Spinal cord (tissue), 10 donors: ENCODE data around the gene CLIC5. TPM values are rescaled to one million over a fixed set of nuclear protein-coding genes. Genes with fewer than 3 reads are reported as not detected.
A peak's percentile ranks its signal among the peaks of the same experiment; 100 is the strongest.

ENCODE experiments used
- DNase-seq, 6 donors: peaks; one replicate each; pipeline versions ENCODE4 v3.0.0 to v3.0.0-alpha.2; 2013 to 2015; ENCODE audit warnings: low spot score in 6 of 6, low read depth in 4 of 6
- H3K27ac ChIP-seq: one replicate; pipeline ENCODE4 v1.5.1; 2013; ENCODE audit warnings: low read depth, low read length, control low read depth
- H3K27me3 ChIP-seq: one replicate; pipeline ENCODE4 v1.6.1; 2013; ENCODE audit warnings: low read length; ENCODE audit not compliant: control insufficient read depth, insufficient read depth
- H3K36me3 ChIP-seq: one replicate; pipeline ENCODE4 v1.6.1; 2013; ENCODE audit warnings: low read length; ENCODE audit not compliant: control insufficient read depth, insufficient read depth
- H3K4me1 ChIP-seq: one replicate; pipeline ENCODE4 v1.6.1; 2013; ENCODE audit warnings: low read length; ENCODE audit not compliant: control insufficient read depth, insufficient read depth
- H3K4me3 ChIP-seq: one replicate; pipeline ENCODE4 v1.5.1; 2013; ENCODE audit warnings: low read depth, low read length, control low read depth
- H3K9me3 ChIP-seq: one replicate; pipeline ENCODE4 v1.6.1; 2013; ENCODE audit warnings: low read length; ENCODE audit not compliant: control insufficient read depth, insufficient read depth
- WGBS: methylation state at CpG from one replicate; pipeline ENCODE4 v1.1.5; 2013; ENCODE audit warnings: missing lambda C conversion rate; ENCODE audit not compliant: insufficient coverage; 5-methylcytosine and 5-hydroxymethylcytosine counted together
- polyA plus RNA-seq, 2 donors: library from polyadenylated mRNA; unstranded; fragments of 120-200 nt; gene quantifications; one replicate each; pipeline ENCODE4 v1.2.1, GENCODE V29; 2013; ENCODE audit not compliant: insufficient read length in 2 of 2
- total RNA-seq, 2 donors: library from RNA; depleted of rRNA in 1 of 2; stranded (reverse); fragments of 120-200 nt in 1 of 2; fragments of >200 nt in 1 of 2; gene quantifications; one replicate each; pipeline versions ENCODE4 v1.2.3 to v1.2.4, GENCODE V29; 2013 to 2014
- donor health status: healthy.

CLIC5 gene
- total and polyA plus RNA-seq, 4 donors = 2.7 to 10.1 (median 5.8) TPM

- H3K36me3 ChIP-seq = no peaks in the 10 kb centered on the region
- no peaks in the 10 kb centered on the region for H3K9me3 ChIP-seq
- H3K27ac ChIP-seq = no peak overlapping the region
- WGBS = no CpG with 5 or more reads among the region's 5 CpGs
- no peaks in the 10 kb centered on the region for H3K4me1 ChIP-seq
- DNase-seq = no peak
- H3K27me3 ChIP-seq = no peaks in the 10 kb centered on the region
- no peak overlapping the region for H3K4me3 ChIP-seq
These were observed 30.8 kb downstream of the CLIC5 start for GRCh38 chr6:45984788-45985425.

DNA sequence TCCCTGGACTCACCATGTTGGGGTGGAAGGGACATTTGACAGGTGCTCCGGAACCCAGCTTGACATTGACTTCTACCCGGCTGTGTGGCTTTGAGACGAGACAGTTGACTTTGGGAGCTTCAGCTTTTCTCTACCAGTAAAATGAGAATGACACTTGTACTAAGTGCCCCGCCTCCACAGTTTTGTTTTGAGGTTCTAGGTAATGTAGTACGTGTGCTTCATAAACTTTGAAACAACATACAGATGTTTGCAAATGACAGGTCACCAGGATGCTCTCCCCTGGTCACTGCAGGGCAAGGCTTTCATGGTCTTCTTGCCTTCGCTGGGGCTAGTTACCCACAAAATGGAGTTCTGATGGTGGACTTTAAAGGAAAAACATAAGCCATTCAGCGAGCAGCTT is 31.3 kb downstream of the CLIC5 start:
- H3K27ac ChIP-seq = no peak overlapping the region
- no peak overlapping the region for H3K4me3 ChIP-seq
- H3K4me1 ChIP-seq = no peaks in the 10 kb centered on the region
- H3K27me3 ChIP-seq = no peaks in the 10 kb centered on the region
- no peaks in the 10 kb centered on the region for H3K9me3 ChIP-seq
- H3K36me3 ChIP-seq = no peaks in the 10 kb centered on the region
- WGBS = 92% methylated on average over 2 of the region's 7 CpGs
- no peak for DNase-seq

GRCh38 chr6:45983062-45983461 is 32.6 kb downstream of the CLIC5 start:
- H3K27ac ChIP-seq = no peak overlapping the region
- H3K9me3 ChIP-seq = no peaks in the 10 kb centered on the region
- no CpG with 5 or more reads among the region's 1 CpG for WGBS
- H3K36me3 ChIP-seq = no peaks in the 10 kb centered on the region
- H3K4me1 ChIP-seq = no peaks in the 10 kb centered on the region
- no peaks in the 10 kb centered on the region for H3K27me3 ChIP-seq
- no peak for DNase-seq
- H3K4me3 ChIP-seq = no peak overlapping the region

GRCh38 chr6:45982280-45983036 is 33.2 kb downstream of the CLIC5 start:
- H3K36me3 ChIP-seq = no peaks in the 10 kb centered on the region
- H3K4me3 ChIP-seq = no peak overlapping the region
- 95% methylated on average over 7 of the region's 9 CpGs for WGBS
- no peaks in the 10 kb centered on the region for H3K27me3 ChIP-seq
- peak in 1 of 6 donors; percentile 7 for DNase-seq
- H3K4me1 ChIP-seq = no peaks in the 10 kb centered on the region
- no peaks in the 10 kb centered on the region for H3K9me3 ChIP-seq
- H3K27ac ChIP-seq = no peak overlapping the region

DNA sequence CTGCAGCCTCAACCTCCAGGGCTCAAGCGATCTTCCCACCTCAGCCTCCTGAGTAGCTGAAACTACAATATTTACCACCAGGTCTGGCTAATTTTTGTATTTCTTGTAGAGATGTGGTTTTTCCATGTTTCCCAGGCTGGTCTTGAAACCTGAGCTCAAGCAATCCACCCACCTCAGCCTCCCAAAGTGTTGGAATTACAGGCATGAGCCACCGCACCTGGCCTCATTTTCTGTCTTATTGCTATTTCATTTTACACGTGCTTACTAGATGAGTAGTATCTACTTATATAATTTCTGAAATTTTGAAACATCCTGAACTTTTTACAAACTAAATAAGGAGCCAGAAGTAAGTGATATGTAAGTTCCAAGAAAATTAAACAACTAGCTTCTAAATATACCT is 34.6 kb downstream of the CLIC5 start:
- Histone ChIP-seq H3K4me3 (no peak overlapping the region), H3K36me3 (no peaks in the 10 kb centered on the region), H3K27me3 (no peaks in the 10 kb centered on the region), H3K9me3 (no peaks in the 10 kb centered on the region), H3K27ac (no peak overlapping the region), H3K4me1 (no peaks in the 10 kb centered on the region)
- DNase-seq = no peak
- WGBS = no CpG with 5 or more reads among the region's 3 CpGs

- H3K4me1 ChIP-seq = no peaks in the 10 kb centered on the region
- no peak overlapping the region for H3K4me3 ChIP-seq
- peaks cover 4% of the 10 kb centered on the region for H3K9me3 ChIP-seq
- WGBS = 60% methylated on average over 1 of the region's 2 CpGs
- DNase-seq = no peak
- no peaks in the 10 kb centered on the region for H3K27me3 ChIP-seq
- H3K36me3 ChIP-seq = no peaks in the 10 kb centered on the region
- no peak overlapping the region for H3K27ac ChIP-seq
These were observed 36.3 kb downstream of the CLIC5 start for GRCh38 chr6:45979311-45979710.

DNA sequence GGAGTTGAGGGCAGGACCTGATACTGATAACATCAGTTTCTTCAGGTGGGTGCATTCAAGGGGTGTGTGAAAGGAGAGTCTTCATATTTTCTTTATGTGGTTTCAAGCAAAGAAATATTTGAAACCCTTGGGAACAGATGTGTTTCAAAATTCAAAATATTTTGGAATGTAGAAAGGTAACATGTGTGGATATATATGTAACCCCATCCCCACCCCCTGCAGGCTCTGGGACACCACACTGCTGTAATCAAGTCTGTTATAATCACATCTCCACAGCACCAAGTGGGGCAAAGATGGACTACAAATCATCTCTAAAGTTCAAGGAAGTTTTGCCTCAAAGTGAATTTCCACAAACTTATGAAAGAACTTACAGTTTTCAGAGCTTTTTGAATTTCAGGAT is 41.1 kb downstream of the CLIC5 start:
- H3K4me3 ChIP-seq = no peak overlapping the region

GRCh38 chr6:45972795-45973503 is 42.7 kb downstream of the CLIC5 start:
- H3K4me1 ChIP-seq = no peaks in the 10 kb centered on the region
- 96% methylated on average over 3 of the region's 4 CpGs for WGBS
- H3K4me3 ChIP-seq = no peak overlapping the region
- no peak for DNase-seq
- H3K27me3 ChIP-seq = no peaks in the 10 kb centered on the region
- H3K9me3 ChIP-seq = peaks cover 4% of the 10 kb centered on the region
- H3K27ac ChIP-seq = no peak overlapping the region
- no peaks in the 10 kb centered on the region for H3K36me3 ChIP-seq

More for the DNA sequence above, 41.1 kb downstream of the CLIC5 start:
- H3K36me3 ChIP-seq = no peaks in the 10 kb centered on the region
- no peak overlapping the region for H3K27ac ChIP-seq
- no peaks in the 10 kb centered on the region for H3K27me3 ChIP-seq
- no peak for DNase-seq
- peaks cover 4% of the 10 kb centered on the region for H3K9me3 ChIP-seq
- no peaks in the 10 kb centered on the region for H3K4me1 ChIP-seq

GRCh38 chr6:45971287-45971686 is 44.4 kb downstream of the CLIC5 start:
- no peaks in the 10 kb centered on the region for H3K4me1 ChIP-seq
- H3K9me3 ChIP-seq = peaks cover 4% of the 10 kb centered on the region
- no peaks in the 10 kb centered on the region for H3K27me3 ChIP-seq
- no peaks in the 10 kb centered on the region for H3K36me3 ChIP-seq
- 100% methylated on average over 2 of the region's 6 CpGs for WGBS
- no peak for DNase-seq
- H3K27ac ChIP-seq = no peak overlapping the region
- H3K4me3 ChIP-seq = no peak overlapping the region
